Tibial nerve (tissue), 4 donors: ENCODE data around the gene C16orf96. TPM values are rescaled to one million over a fixed set of nuclear protein-coding genes. Genes with fewer than 3 reads are reported as not detected.
A peak's percentile ranks its signal among the peaks of the same experiment; 100 is the strongest.

ENCODE experiments used
- DNase-seq, 2 donors: peaks; one replicate each; pipeline ENCODE4 v3.0.0-alpha.2; 2019; ENCODE audit warnings: low spot score in 2 of 2
- H3K27ac ChIP-seq, 4 donors: fragments of 200-600 bp; sonication (generic) in 3 of 4; one replicate each; pipeline ENCODE4 v1.5.1; 2017 to 2019; ENCODE audit warnings: mild to moderate bottlenecking in 1 of 4
- H3K27me3 ChIP-seq, 2 donors: fragments of 200-600 bp; sonication (generic) in 1 of 2; one replicate each; pipeline versions ENCODE4 v1.5.1 to v1.6.0; 2017 to 2019
- H3K36me3 ChIP-seq, 3 donors: fragments of 200-600 bp; sonication (generic); one replicate each; pipeline ENCODE4 v1.5.1; 2018 to 2019
- H3K4me1 ChIP-seq, 4 donors: fragments of 200-600 bp; sonication (generic) in 3 of 4; one replicate each; pipeline ENCODE4 v1.5.1; 2017 to 2019
- H3K4me3 ChIP-seq, 4 donors: fragments of 200-600 bp; sonication (generic) in 3 of 4; one replicate each; pipeline ENCODE4 v1.5.1; 2017 to 2019; ENCODE audit warnings: mild to moderate bottlenecking in 1 of 4, moderate library complexity in 1 of 4
- H3K9me3 ChIP-seq, 4 donors: fragments of 200-600 bp; sonication (generic) in 3 of 4; one replicate each; pipeline ENCODE4 v1.5.1; 2017 to 2019
- EP300 ChIP-seq, 2 donors: sonication (generic); formaldehyde crosslinking; IDR thresholded peaks; one replicate each; pipeline ENCODE4 v1.6.1; 2017; ENCODE audit warnings: antibody characterized with exemption in 2 of 2, mild to moderate bottlenecking in 1 of 2
- POLR2A ChIP-seq, 2 donors: fragments of 450-650 bp; IDR thresholded peaks; one replicate each; pipeline ENCODE4 v1.6.1; 2017; ENCODE audit warnings: antibody characterized with exemption in 2 of 2, mild to moderate bottlenecking in 2 of 2, moderate library complexity in 2 of 2
- WGBS, 2 donors: methylation state at CpG; one replicate each; pipeline ENCODE4 v1.1.5; 2018; 5-methylcytosine and 5-hydroxymethylcytosine counted together
- total RNA-seq, 4 donors: library from RNA; depleted of rRNA; stranded (reverse); fragments of >200 nt; gene quantifications; one replicate each; pipeline ENCODE4 v1.1.0, GENCODE V29; 2016
- TF ChIP-seq, protein P1 (sequence below), 5 experiments: fragments of 200-600 bp in 3 of 5; fragments of 450-650 bp in 2 of 5; sonication (generic) in 3 of 5; IDR thresholded peaks; one replicate each; pipeline ENCODE4 v1.5.1; 2016 to 2019; ENCODE audit warnings: antibody characterized with exemption in 5 of 5, mild to moderate bottlenecking in 3 of 5, moderate library complexity in 2 of 5

Gene C16orf96
- total RNA-seq, 4 donors from 2014 or later, result 0.20 to 0.21 TPM; not detected in 2

DNA sequence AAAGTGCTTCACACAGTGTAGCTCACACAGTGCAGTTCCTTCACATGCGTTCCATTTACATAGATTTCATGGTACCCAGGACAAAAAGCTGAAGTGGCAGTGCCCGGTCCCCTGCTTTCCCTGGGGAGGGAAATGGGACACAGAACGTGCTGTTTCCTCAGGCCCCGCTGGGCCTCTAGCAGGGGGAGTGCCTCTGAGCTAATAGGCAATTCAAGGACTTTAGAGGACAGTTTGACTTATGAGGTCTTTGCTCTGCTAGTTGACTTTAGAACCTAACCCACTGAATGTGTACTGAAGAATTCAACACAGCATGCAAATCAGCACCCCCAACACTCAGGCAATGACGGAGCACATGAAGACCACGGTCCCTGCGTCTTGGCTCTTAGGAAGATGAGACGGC, 24.3 kb upstream of the C16orf96 start:
- Histone ChIP-seq H3K36me3 (peaks cover 0 to 32% (median 0%) of the 10 kb centered on the region in 3 donors), H3K9me3 (no peaks in the 10 kb centered on the region), H3K27me3 (no peaks in the 10 kb centered on the region), H3K27ac (no peak overlapping the region), H3K4me3 (no peak overlapping the region), H3K4me1 (peaks cover 0 to 28% (median 1%) of the 10 kb centered on the region in 4 donors)
- TF ChIP-seq POLR2A (IDR thresholded peaks at IDR 0.05) (no peak), EP300 (IDR thresholded peaks at IDR 0.05) (no peak)
- TF ChIP-seq, protein P1, sequence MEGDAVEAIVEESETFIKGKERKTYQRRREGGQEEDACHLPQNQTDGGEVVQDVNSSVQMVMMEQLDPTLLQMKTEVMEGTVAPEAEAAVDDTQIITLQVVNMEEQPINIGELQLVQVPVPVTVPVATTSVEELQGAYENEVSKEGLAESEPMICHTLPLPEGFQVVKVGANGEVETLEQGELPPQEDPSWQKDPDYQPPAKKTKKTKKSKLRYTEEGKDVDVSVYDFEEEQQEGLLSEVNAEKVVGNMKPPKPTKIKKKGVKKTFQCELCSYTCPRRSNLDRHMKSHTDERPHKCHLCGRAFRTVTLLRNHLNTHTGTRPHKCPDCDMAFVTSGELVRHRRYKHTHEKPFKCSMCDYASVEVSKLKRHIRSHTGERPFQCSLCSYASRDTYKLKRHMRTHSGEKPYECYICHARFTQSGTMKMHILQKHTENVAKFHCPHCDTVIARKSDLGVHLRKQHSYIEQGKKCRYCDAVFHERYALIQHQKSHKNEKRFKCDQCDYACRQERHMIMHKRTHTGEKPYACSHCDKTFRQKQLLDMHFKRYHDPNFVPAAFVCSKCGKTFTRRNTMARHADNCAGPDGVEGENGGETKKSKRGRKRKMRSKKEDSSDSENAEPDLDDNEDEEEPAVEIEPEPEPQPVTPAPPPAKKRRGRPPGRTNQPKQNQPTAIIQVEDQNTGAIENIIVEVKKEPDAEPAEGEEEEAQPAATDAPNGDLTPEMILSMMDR (IDR thresholded peaks at IDR 0.05), result no peak
- 87 to 90% methylated on average over 8 of the region's 8 CpGs for WGBS, 2 donors
- DNase-seq, result no peak

DNA sequence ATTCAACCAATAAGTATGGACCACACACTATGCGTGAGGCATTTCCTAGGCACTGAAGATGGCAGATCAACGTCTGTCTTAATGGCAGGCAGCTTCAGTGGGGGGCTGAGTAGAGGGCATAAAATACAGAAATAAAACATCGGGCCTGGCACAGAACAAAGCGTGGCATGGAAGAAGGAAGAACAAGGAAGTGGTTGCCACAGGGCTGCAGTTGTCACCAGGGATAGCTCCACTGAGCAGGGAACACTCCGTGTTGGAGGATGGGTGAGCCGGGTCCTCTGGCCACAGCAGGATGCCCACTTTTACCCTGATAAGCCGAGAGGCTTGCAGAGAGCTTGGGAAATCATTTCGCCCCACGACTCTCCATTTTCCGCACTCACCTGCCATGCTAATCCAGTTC, 23.9 kb upstream of the C16orf96 start:
- Histone ChIP-seq H3K27me3 (no peaks in the 10 kb centered on the region), H3K4me3 (no peak overlapping the region), H3K9me3 (no peaks in the 10 kb centered on the region), H3K36me3 (peaks cover 0 to 32% (median 0%) of the 10 kb centered on the region in 3 donors), H3K27ac (no peak overlapping the region), H3K4me1 (peaks cover 0 to 32% (median 4%) of the 10 kb centered on the region in 4 donors)
- TF ChIP-seq EP300 (IDR thresholded peaks at IDR 0.05), result no peak
- TF ChIP-seq, protein P1 (IDR thresholded peaks at IDR 0.05), result no peak
- DNase-seq, result no peak
- WGBS, 2 donors, result 94% methylated on average over 10 of the region's 10 CpGs

DNA sequence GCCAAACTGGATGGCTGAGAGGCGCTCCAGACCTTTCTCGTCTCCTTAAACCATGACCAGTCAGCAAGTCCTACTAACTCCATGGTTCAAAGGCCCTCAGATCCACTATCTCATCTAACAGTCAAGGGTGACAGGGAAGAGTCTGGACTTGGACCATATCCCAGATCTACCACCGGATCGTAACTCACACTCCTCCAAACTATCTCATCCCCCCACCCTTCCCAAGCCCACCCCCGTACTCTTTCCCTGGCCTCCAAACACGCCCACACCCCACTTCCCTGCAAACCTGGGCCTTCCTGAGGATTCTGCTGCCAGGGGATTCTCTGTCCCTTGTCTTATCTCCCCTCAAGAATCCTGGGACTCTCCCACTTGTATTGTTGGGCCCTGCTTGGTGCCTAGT, 22.6 kb upstream of the C16orf96 start:
- 83 to 87% methylated on average over 6 of the region's 6 CpGs for WGBS, 2 donors
- DNase-seq, result no peak
- no peak overlapping the region for H3K4me3 ChIP-seq
- TF ChIP-seq, protein P1 (IDR thresholded peaks at IDR 0.05), result no peak
- TF ChIP-seq EP300 (IDR thresholded peaks at IDR 0.05), result no peak
- no peak for TF ChIP-seq POLR2A (IDR thresholded peaks at IDR 0.05)
- H3K36me3 ChIP-seq, result peaks cover 0 to 32% (median 0%) of the 10 kb centered on the region in 3 donors
- H3K27ac ChIP-seq, result peak overlapping the region in 1 of 4 donors; percentile 59
- H3K4me1 ChIP-seq, result peaks cover 0 to 37% (median 8%) of the 10 kb centered on the region in 4 donors
- no peaks in the 10 kb centered on the region for H3K27me3 ChIP-seq
- H3K9me3 ChIP-seq, result no peaks in the 10 kb centered on the region

DNA sequence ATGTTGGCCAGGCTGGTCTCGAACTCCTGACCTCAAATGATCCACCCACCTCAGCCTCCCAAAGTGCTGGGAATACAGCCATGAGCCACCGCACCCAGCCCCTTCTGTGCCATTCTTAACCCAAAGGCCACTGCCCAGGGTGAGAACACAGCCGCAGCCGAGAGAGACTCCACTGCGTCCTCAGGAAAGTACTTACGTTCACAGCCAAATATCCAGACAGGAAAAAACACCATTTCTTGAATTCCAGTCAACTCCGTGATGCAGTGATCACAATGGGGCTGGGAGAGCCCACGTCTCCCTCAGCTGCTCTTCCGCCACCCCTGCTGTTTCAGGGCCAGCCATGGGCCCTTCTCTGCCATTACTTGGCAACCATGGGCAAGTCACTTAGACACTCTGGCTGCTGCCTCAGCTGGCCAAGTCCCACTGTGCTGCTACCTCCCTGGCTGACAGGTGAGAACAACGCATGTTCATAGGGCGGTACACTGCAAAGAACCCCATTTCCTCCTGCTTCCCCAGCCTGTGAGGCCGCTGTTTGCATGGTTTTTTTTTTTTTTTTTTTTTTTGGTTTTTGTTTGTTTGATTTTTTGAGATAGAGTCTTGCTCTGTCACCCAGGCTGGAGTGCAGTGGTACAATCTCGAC, 21.9 kb upstream of the C16orf96 start:
- no peak for TF ChIP-seq POLR2A (IDR thresholded peaks at IDR 0.05)
- peak in 1 of 2 donors; percentile 14 for TF ChIP-seq EP300 (IDR thresholded peaks at IDR 0.05)
- TF ChIP-seq, protein P1 (IDR thresholded peaks at IDR 0.05), result no peak
- no peak for DNase-seq
- Histone ChIP-seq H3K36me3 (peaks cover 0 to 32% (median 0%) of the 10 kb centered on the region in 3 donors), H3K9me3 (no peaks in the 10 kb centered on the region), H3K27ac (peak overlapping the region in 2 of 4 donors; percentile 16 to 59), H3K4me3 (no peak overlapping the region), H3K4me1 (peaks cover 0 to 32% (median 8%) of the 10 kb centered on the region in 4 donors), H3K27me3 (no peaks in the 10 kb centered on the region)
- 79 to 86% methylated on average over 13 of the region's 13 CpGs for WGBS, 2 donors

DNA sequence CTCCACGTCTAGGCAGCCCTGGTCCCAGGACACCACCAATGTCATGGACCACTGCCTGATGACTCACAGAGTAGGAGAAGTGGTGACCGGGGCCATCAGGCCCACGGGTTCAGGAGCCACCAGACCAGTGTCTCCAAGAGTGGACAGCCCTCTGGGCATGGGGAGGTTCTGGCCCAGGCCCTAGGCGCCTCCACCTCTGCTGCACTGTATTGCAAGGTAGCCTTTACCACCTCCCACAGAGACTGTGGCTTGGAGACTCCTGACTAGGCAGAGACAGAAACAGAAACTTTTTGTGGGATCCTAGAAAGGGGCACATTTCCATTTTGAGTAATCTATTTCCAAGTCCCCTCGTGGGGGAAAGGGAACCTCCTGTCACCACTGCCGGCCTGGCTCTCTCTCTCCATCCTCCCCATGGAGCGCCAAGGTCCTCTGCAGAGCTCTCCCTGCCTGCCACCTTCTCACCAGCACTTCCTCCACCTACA, 20.5 kb upstream of the C16orf96 start:
- Histone ChIP-seq H3K9me3 (peaks cover 0 to 12% (median 0%) of the 10 kb centered on the region in 4 donors), H3K4me1 (peaks cover 0 to 25% (median 8%) of the 10 kb centered on the region in 4 donors), H3K27me3 (no peaks in the 10 kb centered on the region), H3K36me3 (peaks cover 0 to 32% (median 0%) of the 10 kb centered on the region in 3 donors), H3K27ac (peak overlapping the region in 2 of 4 donors; percentile 31 to 97), H3K4me3 (no peak overlapping the region)
- no peak for DNase-seq
- WGBS, 2 donors, result 79 to 82% methylated on average over 6 to 7 of the region's 7 CpGs
- TF ChIP-seq, protein P1 (IDR thresholded peaks at IDR 0.05), result no peak
- TF ChIP-seq POLR2A (IDR thresholded peaks at IDR 0.05) (no peak), EP300 (IDR thresholded peaks at IDR 0.05) (no peak)
